ENCODE results near the gene NIM1K.

- TF ChIP-seq POLR2AphosphoS5 (IDR thresholded peaks at IDR 0.05; ENCODE audit: low read depth, low read length): no peak
- no peak for TF ChIP-seq POLR2A (IDR thresholded peaks at IDR 0.05; ENCODE audit: low read depth, low read length)
Observed at GRCh38 chr5:43146958-43147357, 45.1 kb upstream of the NIM1K start.
